Neural cell (in vitro differentiated cells): Measurements from ENCODE around the gene COL25A1.

Source experiments
- EP300 ChIP-seq: fragments of 450-650 bp; conservative IDR thresholded peaks from 2 replicates; pipeline ENCODE4 v1.6.1; 2014; ENCODE audit warnings: antibody characterized with exemption, mild to moderate bottlenecking, moderate library complexity; ENCODE audit not compliant: poor library complexity, severe bottlenecking
- EZH2 ChIP-seq: fragments of 200-600, 300-800 bp; shearing (Covaris generic), sonication (generic); IDR thresholded peaks from 2 replicates; pipeline ENCODE4 v1.6.1; 2014; ENCODE audit warnings: antibody characterized with exemption, low read length, borderline replicate concordance, mild to moderate bottlenecking; ENCODE audit not compliant: insufficient read depth, poor library complexity, severe bottlenecking
- MXI1 ChIP-seq: fragments of 450-650 bp; conservative IDR thresholded peaks from 2 replicates; pipeline ENCODE4 v1.6.1; 2014; ENCODE audit warnings: antibody characterized with exemption, mild to moderate bottlenecking; ENCODE audit not compliant: poor library complexity, severe bottlenecking
- POLR2AphosphoS5 ChIP-seq: IDR thresholded peaks from 2 replicates; pipeline ENCODE4 v1.6.1; 2012
- SMC3 ChIP-seq: fragments of 450-650 bp; conservative IDR thresholded peaks from 2 replicates; pipeline ENCODE4 v1.6.1; 2014; ENCODE audit warnings: antibody characterized with exemption, mild to moderate bottlenecking, moderate library complexity; ENCODE audit not compliant: poor library complexity
- TAF1 ChIP-seq: IDR thresholded peaks from 2 replicates; pipeline ENCODE4 v1.6.1; 2012; ENCODE audit warnings: low read depth
- TF ChIP-seq, protein P1 (sequence below): fragments of 450-650 bp; IDR thresholded peaks from 2 replicates; pipeline ENCODE4 v1.5.1; 2014; ENCODE audit warnings: antibody characterized with exemption, mild to moderate bottlenecking, moderate library complexity; ENCODE audit not compliant: poor library complexity, severe bottlenecking
- TF ChIP-seq, protein P2 (sequence below): IDR thresholded peaks from 2 replicates; pipeline ENCODE4 v1.6.1; 2012; ENCODE audit warnings: borderline replicate concordance

DNA sequence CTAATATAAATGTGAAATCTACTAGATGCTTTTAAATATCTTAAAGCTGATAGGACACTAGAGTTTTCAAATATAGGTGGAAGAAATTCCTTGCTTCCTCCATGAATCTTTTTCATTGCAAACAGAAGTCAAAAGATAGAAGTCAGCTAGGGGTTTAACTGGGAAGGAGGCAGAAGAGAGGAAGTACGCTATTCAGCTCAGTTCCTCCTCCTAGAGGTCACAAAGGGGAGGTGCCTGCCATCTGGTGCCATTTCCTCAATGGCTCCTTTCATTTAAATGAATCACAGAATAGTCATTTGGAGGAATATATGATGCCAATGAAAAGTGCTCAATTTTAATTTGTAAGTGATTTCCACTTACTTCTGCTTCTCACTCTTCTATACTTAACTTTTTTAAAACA lies 8.5 kb downstream of the COL25A1 start:
- TF ChIP-seq, protein P1, sequence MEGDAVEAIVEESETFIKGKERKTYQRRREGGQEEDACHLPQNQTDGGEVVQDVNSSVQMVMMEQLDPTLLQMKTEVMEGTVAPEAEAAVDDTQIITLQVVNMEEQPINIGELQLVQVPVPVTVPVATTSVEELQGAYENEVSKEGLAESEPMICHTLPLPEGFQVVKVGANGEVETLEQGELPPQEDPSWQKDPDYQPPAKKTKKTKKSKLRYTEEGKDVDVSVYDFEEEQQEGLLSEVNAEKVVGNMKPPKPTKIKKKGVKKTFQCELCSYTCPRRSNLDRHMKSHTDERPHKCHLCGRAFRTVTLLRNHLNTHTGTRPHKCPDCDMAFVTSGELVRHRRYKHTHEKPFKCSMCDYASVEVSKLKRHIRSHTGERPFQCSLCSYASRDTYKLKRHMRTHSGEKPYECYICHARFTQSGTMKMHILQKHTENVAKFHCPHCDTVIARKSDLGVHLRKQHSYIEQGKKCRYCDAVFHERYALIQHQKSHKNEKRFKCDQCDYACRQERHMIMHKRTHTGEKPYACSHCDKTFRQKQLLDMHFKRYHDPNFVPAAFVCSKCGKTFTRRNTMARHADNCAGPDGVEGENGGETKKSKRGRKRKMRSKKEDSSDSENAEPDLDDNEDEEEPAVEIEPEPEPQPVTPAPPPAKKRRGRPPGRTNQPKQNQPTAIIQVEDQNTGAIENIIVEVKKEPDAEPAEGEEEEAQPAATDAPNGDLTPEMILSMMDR, result no peak
- no peak for TF ChIP-seq TAF1
- no peak for TF ChIP-seq POLR2AphosphoS5
- TF ChIP-seq, protein P2, sequence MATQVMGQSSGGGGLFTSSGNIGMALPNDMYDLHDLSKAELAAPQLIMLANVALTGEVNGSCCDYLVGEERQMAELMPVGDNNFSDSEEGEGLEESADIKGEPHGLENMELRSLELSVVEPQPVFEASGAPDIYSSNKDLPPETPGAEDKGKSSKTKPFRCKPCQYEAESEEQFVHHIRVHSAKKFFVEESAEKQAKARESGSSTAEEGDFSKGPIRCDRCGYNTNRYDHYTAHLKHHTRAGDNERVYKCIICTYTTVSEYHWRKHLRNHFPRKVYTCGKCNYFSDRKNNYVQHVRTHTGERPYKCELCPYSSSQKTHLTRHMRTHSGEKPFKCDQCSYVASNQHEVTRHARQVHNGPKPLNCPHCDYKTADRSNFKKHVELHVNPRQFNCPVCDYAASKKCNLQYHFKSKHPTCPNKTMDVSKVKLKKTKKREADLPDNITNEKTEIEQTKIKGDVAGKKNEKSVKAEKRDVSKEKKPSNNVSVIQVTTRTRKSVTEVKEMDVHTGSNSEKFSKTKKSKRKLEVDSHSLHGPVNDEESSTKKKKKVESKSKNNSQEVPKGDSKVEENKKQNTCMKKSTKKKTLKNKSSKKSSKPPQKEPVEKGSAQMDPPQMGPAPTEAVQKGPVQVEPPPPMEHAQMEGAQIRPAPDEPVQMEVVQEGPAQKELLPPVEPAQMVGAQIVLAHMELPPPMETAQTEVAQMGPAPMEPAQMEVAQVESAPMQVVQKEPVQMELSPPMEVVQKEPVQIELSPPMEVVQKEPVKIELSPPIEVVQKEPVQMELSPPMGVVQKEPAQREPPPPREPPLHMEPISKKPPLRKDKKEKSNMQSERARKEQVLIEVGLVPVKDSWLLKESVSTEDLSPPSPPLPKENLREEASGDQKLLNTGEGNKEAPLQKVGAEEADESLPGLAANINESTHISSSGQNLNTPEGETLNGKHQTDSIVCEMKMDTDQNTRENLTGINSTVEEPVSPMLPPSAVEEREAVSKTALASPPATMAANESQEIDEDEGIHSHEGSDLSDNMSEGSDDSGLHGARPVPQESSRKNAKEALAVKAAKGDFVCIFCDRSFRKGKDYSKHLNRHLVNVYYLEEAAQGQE, result no peak
- TF ChIP-seq SMC3, result no peak
- TF ChIP-seq MXI1, result no peak
- no peak for TF ChIP-seq EZH2
- TF ChIP-seq EP300, result no peak
